GM19463 (cell line): ENCODE results near the gene STK40.

Experiments
- ATAC-seq: cut with Tn5 transposase; IDR thresholded peaks from one replicate; pipeline ENCODE4 v1.9.1; 2021; ENCODE audit warnings: mild to moderate bottlenecking, moderate library complexity; ENCODE audit not compliant: unreplicated experiment

Gene STK40

GRCh38 chr1:36385410-36386264 is at the start of gene STK40:
Gene STK40 (minus strand): TSS chr1:36385924. CDS start chr1:36361332, 24,592 bp downstream.
- ATAC-seq: peak; percentile 79

GRCh38 chr1:36433102-36433501 is 47.4 kb upstream of the STK40 start:
- no peak for ATAC-seq

DNA sequence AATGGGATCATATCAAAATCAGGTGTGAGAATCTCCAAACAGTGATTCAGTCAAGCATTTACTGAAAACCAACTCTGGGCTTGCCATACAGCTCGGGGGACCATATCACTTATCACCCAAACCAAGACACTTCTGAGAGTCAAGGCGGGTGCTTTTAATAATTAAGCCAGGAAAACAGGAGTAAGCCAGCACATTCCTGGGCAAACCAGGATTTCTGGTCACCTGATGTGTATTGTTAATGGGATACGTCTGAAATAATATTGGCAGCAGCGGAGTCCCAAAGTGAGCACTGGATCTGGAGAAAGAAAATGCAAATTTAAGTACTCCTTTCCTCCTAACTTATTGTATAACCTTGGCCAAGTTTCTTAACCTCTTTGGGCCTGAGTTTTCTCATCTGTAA is 46.9 kb upstream of the STK40 start:
- no peak for ATAC-seq

- no peak for ATAC-seq
Measured at GRCh38 chr1:36425791-36426190, 40.1 kb upstream of the STK40 start.

- no peak for ATAC-seq
Measured at GRCh38 chr1:36421649-36422048, 35.9 kb upstream of the STK40 start.

GRCh38 chr1:36420836-36421317 is 35.2 kb upstream of the STK40 start:
- ATAC-seq: no peak

GRCh38 chr1:36420409-36420808 is 34.7 kb upstream of the STK40 start:
- ATAC-seq: no peak

- ATAC-seq: no peak
Measured at GRCh38 chr1:36419569-36419968, 33.8 kb upstream of the STK40 start.

DNA sequence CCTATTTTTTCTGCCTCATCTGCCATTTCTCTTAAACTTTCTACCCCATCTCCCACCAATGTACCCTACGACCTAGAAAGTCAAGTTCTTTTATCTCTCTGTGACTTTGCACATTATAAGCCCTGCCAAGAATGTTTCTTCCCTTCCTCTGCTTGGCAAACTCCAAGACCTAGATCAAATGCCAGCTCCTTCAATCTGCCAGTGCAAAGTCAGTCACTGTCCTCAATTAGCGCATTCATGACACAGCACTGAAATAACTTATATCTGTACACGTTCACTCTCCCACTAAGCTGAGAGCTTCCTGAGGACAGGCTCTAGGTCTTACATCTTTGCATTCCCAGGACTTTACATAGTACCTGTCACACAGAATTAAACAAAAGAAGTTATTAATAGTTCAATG is 33.4 kb upstream of the STK40 start:
- no peak for ATAC-seq

GRCh38 chr1:36417931-36418330 is 32.2 kb upstream of the STK40 start:
- no peak for ATAC-seq

DNA sequence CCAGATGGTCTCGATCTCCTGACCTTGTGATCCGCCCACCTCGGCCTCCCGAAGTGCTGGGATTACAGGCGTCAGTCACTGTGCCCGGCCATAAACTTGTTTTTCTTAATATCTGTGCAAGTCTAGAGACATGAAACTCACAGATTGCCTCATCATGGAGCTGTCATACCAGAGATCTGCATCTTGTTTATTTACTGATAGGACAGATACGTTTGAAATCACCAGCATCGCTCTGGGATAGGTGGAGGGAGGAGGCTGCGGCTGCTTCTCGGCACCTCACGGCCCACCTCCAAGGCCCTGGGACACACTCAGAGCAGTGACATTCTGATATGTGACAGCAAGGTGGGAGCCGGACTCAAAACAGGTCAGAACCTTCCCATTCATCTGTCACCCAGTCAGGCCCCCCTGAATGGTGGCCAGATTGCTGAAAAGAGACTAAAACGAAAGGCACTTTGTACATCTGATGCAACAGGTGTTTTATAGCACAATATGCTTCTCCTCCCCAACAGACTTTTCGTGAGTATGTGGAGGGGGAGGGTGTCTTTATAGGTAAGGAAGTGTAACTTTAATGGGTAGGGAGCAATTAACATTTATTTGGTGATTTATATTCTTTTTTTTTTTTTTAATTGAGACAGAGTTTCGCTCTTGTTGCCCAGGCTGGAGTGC is 30.1 kb upstream of the STK40 start:
- no peak for ATAC-seq

- no peak for ATAC-seq
Measured at GRCh38 chr1:36414384-36414783, 28.7 kb upstream of the STK40 start.

DNA sequence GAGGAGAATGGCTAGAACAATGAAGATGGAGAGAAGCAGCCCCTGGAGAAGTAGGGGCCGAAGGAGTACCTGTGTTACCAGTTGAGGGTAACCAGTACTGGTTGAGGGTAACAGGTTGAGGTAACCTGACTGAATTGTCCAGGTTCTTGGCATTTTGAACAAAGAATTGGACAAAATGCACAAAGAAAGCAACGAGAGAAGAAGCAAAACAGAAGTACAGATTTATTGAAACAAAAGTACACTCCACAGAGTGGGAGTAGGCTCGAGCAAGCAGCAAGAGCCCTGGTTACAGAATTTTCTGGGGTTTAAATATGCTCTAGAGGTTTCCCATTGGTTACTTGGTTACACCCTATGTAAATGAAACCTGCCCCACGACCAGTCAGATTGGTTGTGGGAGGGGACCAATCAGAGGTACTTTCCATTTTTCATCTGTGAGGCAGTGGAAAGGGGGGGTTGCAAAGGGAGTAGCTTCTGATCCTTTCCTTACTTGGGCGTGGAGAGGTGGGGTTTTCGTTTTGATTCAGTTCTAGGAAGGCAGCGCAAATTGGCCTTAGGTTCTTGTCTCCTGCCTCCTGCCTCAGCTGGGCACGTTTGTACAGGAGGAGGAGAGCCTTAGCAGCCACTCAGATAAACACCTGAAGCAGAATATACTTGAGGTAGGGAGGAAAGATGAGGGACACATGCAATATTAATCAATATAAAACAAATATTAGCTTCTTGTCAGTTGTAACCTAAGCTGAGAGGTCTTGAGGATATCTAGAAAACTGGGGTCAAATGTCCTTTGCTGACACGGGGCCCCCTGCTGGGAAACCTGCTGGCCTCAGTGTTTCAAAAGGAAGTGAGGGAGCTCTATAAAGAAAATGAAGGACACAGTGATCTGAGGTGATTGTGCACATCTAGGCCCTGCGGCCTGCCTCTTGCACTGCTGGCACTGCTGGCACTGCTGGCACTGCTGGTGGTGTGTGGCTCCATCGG is 26.2 kb upstream of the STK40 start:
- no peak for ATAC-seq

DNA sequence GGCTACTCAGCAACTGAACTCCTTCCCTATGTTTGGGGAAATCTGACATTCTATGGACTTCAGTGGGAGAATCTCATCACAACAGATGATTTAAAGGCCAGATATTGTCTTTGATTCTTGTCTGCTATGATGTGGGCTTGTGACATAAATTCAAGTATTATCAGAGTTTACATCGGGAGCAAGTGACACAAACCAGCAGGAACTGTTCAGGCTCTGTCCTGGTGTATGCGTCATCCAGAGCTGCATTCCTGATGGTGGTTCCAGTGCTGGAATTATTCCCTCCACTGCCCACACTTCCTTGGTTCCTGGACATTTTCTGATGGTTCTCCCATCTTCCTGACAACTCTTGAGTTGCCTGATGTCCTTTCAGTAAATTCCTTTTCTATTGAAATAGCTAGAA is 22.8 kb upstream of the STK40 start:
- no peak for ATAC-seq

- ATAC-seq: no peak
Measured at GRCh38 chr1:36406440-36406839, 20.7 kb upstream of the STK40 start.

GRCh38 chr1:36402504-36402890 is 16.8 kb upstream of the STK40 start:
- no peak for ATAC-seq

DNA sequence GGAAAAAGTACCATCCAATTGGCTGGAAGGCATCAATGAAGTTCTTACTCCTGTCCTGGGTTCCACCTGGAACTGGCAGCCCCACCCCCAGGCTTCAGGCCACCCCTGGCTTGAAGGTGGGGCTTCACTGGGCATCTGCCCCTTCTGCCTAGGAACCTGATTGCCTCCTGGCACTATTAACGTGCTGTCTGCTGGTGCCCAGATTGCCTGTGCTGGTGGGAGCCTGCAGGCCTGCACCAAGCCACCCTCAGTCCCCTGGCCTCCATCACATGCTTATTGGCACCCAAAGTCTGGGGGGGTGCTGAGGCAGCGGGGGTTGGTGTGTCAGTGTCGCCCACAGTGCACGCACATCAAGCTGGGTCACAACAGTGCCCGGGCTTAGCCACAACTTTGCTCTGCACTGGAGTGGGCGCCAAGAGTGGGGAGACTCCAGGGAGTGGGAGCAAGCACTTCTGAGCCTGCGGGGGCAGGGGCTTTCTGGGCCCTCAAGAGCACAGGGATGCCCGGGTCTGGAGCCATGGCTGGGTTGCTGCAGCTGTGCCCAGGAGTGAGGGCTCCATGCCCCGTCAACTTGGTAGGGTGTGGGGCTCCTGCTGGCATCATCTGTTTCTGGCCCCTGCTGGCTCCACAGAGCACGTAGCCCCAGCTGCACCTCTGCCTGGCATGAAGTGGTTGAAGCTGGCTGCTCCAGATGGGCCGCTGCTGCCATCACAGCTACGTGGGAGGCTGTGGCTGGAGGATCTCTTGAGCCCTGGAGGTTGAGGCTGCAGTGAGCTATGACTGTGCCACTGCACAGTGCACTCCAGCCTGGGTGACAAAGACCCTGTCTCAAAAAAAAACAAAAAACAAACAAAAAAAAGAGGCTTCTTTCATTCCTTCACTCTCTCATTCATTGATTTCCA is 16.1 kb upstream of the STK40 start:
- no peak for ATAC-seq

- no peak for ATAC-seq
Measured at GRCh38 chr1:36400825-36401601, 15.3 kb upstream of the STK40 start.

- no peak for ATAC-seq
Measured at GRCh38 chr1:36400514-36400824, 14.7 kb upstream of the STK40 start.
